H1 (cell line): ENCODE data around the gene TRIM39. TPM values are rescaled to one million over a fixed set of nuclear protein-coding genes. Genes with fewer than 3 reads are reported as not detected.

Source experiments
- KDM4A ChIP-seq: IDR thresholded peaks from one replicate; pipeline ENCODE4 v1.7.1; 2012; ENCODE audit warnings: low read depth, mild to moderate bottlenecking, moderate library complexity, low read length, inconsistent platforms; ENCODE audit not compliant: severe bottlenecking
- polyA plus RNA-seq, 7 experiments: library from polyadenylated mRNA; depleted of rRNA in 3 of 7; stranded (reverse) in 5 of 7; unstranded in 2 of 7; fragments of >200 nt in 5 of 7; fragments of 200-250 nt in 2 of 7; gene quantifications; 1 replicate in 5 of 7; 2 replicates in 1 of 7; 4 replicates in 1 of 7; pipeline versions ENCODE4 v1.2.1 to v1.2.3, GENCODE V29; 2011 to 2013; ENCODE audit warnings: missing spikeins in 2 of 7, mixed read lengths in 2 of 7
- total RNA-seq: library from RNA; stranded (reverse); fragmentation: NEBNext Ultra II Directional; extraction: Animal tissue kit (Norgen Biotek cat#: 25700); gene quantifications from 2 replicates; pipeline ENCODE4 v1.2.1, GENCODE V29; 2021

The TRIM39 gene
- total and polyA plus RNA-seq, 2 of the 8 experiments (the other 6 are each of a cell fraction or from before 2014, with no cell fraction given), result 7.3 to 26.1 TPM

GRCh38 chr6:30317913-30318589 is 8.7 kb upstream of the TRIM39 start (continued):
- TF ChIP-seq KDM4A, result no peak
